GM12878 (cell line): ENCODE results near the gene CBLB. TPM values are rescaled to one million over a fixed set of nuclear protein-coding genes. Genes with fewer than 3 reads are reported as not detected.

Experiments used
- ATAC-seq: fragments of 200-7000 bp; cut with Tn5 transposase; 3 replicates; pipeline ENCODE4 v1.9.1; 2020; ENCODE audit warnings: mild to moderate bottlenecking, moderate library complexity
- BruUV-seq: library from RNA; stranded (reverse); fragments of 400-500 nt; replicated peaks from 2 replicates; lab custom pipeline; 2021; lab: Mats Ljungman, UMichigan
- CTCF ChIA-PET: fragments of 300-600 bp; sonication (Branson Sonifier 250); formaldehyde crosslinking; extraction: SDS; loops from one replicate; lab custom pipeline; 2021; ENCODE audit warnings: inconsistent platforms; lab: Yijun Ruan, JAX
- POLR2A ChIA-PET: fragments of 350-600 bp; formaldehyde crosslinking; extraction: SDS; loops from one replicate; lab custom pipeline; 2021; ENCODE audit warnings: inconsistent platforms; lab: Charles Lee
- RAD21 ChIA-PET: fragments of 300-600 bp; sonication (Branson Sonifier 250); formaldehyde crosslinking; loops from one replicate; lab custom pipeline; 2023; ENCODE audit warnings: antibody characterized with exemption; ENCODE audit not compliant: unreplicated experiment; lab: Charles Lee
- SMC1A ChIA-PET: fragments of 300-600 bp; sonication (Branson Sonifier 250); formaldehyde crosslinking; loops from one replicate; lab custom pipeline; 2023; ENCODE audit not compliant: unreplicated experiment, uncharacterized antibody; lab: Charles Lee
- DNase-seq: peaks from one replicate; pipeline ENCODE4 v3.0.0-alpha.2; 2011; ENCODE audit warnings: low read depth, low spot score
- FAIRE-seq: peaks from 3 replicates; lab custom pipeline; 2011; peaks lifted over from hg19 to GRCh38; lab: Jason Lieb, UNC
- H2AFZ ChIP-seq: 2 replicates; pipeline ENCODE4 v1.6.0; 2011; ENCODE audit warnings: low read depth, low read length, control low read depth; ENCODE audit not compliant: control insufficient read depth
- H3K27ac ChIP-seq: 2 replicates; pipeline ENCODE4 v1.5.1; 2011; ENCODE audit warnings: control low read depth; ENCODE audit not compliant: control insufficient read depth, insufficient read depth
- H3K27me3 ChIP-seq, 2 experiments: replicated peaks in 1 of 2; 2 replicates each; pipeline versions ENCODE4 v1.6.0 to v1.6.1; 2011; ENCODE audit warnings: low read length in 1 of 2; ENCODE audit not compliant: control insufficient read depth in 2 of 2, insufficient read depth in 2 of 2
- H3K36me3 ChIP-seq, 2 experiments: 2 replicates each; pipeline ENCODE4 v1.5.1; 2011; ENCODE audit warnings: low read length in 1 of 2; ENCODE audit not compliant: control insufficient read depth in 2 of 2, insufficient read depth in 2 of 2
- H3K4me1 ChIP-seq: 2 replicates; pipeline ENCODE4 v1.6.1; 2011; ENCODE audit warnings: mild to moderate bottlenecking, low read length, moderate library complexity, mixed read lengths; ENCODE audit not compliant: control insufficient read depth, insufficient read depth
- H3K4me2 ChIP-seq: 2 replicates; pipeline ENCODE4 v1.6.0; 2011; ENCODE audit warnings: control low read depth; ENCODE audit not compliant: control insufficient read depth, insufficient read depth
- H3K4me3 ChIP-seq: fragments of 200-600 bp; sonication (generic); 2 replicates; pipeline ENCODE4 v1.5.1; 2016
- H3K79me2 ChIP-seq: 2 replicates; pipeline ENCODE4 v1.6.0; 2011; ENCODE audit warnings: low read length; ENCODE audit not compliant: control insufficient read depth, insufficient read depth
- H3K9ac ChIP-seq: 2 replicates; pipeline ENCODE4 v1.8.0; 2011; ENCODE audit warnings: low read length, control low read depth, mixed read lengths; ENCODE audit not compliant: control insufficient read depth, insufficient read depth
- H3K9me3 ChIP-seq: replicated peaks from 3 replicates; pipeline ENCODE4 v1.5.1; 2011; ENCODE audit warnings: mild to moderate bottlenecking, low read length; ENCODE audit not compliant: control insufficient read depth, insufficient read depth
- H4K20me1 ChIP-seq: 2 replicates; pipeline ENCODE4 v1.6.0; 2011; ENCODE audit not compliant: control insufficient read depth, insufficient read depth
- ATF2 ChIP-seq: IDR thresholded peaks from 2 replicates; pipeline ENCODE4 v1.6.1; 2012; ENCODE audit warnings: low read length, inconsistent platforms
- E2F8 ChIP-seq: fragments of 450-650 bp; IDR thresholded peaks from 2 replicates; pipeline ENCODE4 v1.6.1; 2018; ENCODE audit warnings: mild to moderate bottlenecking, low read depth, moderate library complexity; ENCODE audit not compliant: partially characterized antibody
- E4F1 ChIP-seq: fragments of 450-650 bp; IDR thresholded peaks from 2 replicates; pipeline ENCODE4 v1.6.1; 2018; ENCODE audit warnings: borderline replicate concordance, mild to moderate bottlenecking; ENCODE audit not compliant: partially characterized antibody
- ESRRA ChIP-seq: IDR thresholded peaks from 2 replicates; pipeline ENCODE4 v1.6.1; 2012; ENCODE audit warnings: mild to moderate bottlenecking, low read length, improper control_type of control experiment
- RELB ChIP-seq: fragments of 450-650 bp; IDR thresholded peaks from 2 replicates; pipeline ENCODE4 v1.6.1; 2017; ENCODE audit warnings: low read depth, mild to moderate bottlenecking, moderate library complexity
- SIN3A ChIP-seq: IDR thresholded peaks from 2 replicates; pipeline ENCODE4 v1.6.1; 2012; ENCODE audit warnings: low read depth, low read length, improper control_type of control experiment
- SMAD5 ChIP-seq: IDR thresholded peaks from 2 replicates; pipeline ENCODE4 v1.6.1; 2016; ENCODE audit warnings: antibody characterized with exemption, low read depth
- SRF ChIP-seq, 2 experiments: IDR thresholded peaks; 2 replicates each; pipeline ENCODE4 v1.6.1; 2011; ENCODE audit warnings: low read depth in 2 of 2, low read length in 2 of 2, mild to moderate bottlenecking in 1 of 2, moderate library complexity in 1 of 2
- SUZ12 ChIP-seq: fragments of 200-600 bp; sonication (generic); IDR thresholded peaks from one replicate; pipeline ENCODE4 v1.6.1; 2018; ENCODE audit warnings: antibody characterized with exemption, mild to moderate bottlenecking; ENCODE audit not compliant: unreplicated experiment
- ZNF207 ChIP-seq: fragments of 450-650 bp; IDR thresholded peaks from 2 replicates; pipeline ENCODE4 v1.6.1; 2014; ENCODE audit warnings: antibody characterized with exemption, mild to moderate bottlenecking, borderline replicate concordance
- ZNF384 ChIP-seq: IDR thresholded peaks from 2 replicates; pipeline ENCODE4 v1.6.1; 2012; ENCODE audit warnings: low read depth, mild to moderate bottlenecking, low read length, improper control_type of control experiment, borderline replicate concordance
- WGBS: methylation state at CpG from one replicate; pipeline ENCODE4 v1.1.6; 2016; ENCODE audit warnings: low lambda C conversion rate; ENCODE audit not compliant: insufficient replicate concordance, insufficient coverage; ENCODE audit errors: missing lambda C conversion rate; 5-methylcytosine and 5-hydroxymethylcytosine counted together
- in situ Hi-C: fragments of 300-500 bp; cut with MboI; formaldehyde crosslinking; loops from 9 replicates; pipeline ENCODE4 v1.14.3; 2018; ENCODE audit warnings: mixed read lengths
- intact Hi-C: fragments of 100-400 bp; cut with micrococcal nuclease; formaldehyde crosslinking; loops from one replicate; pipeline ENCODE4 v1.14.2; 2022; ENCODE audit not compliant: unreplicated experiment
- polyA plus RNA-seq, 11 experiments: library from polyadenylated mRNA; depleted of rRNA in 4 of 11; unstranded in 6 of 11; stranded (reverse) in 5 of 11; fragments of >200 nt; fragmentation: Nextera tagmentation in 4 of 11; fragmentation: Illumina TruSeq in 1 of 11; extraction: Ambion mirVana in 4 of 11; extraction: Trizol in 1 of 11; gene quantifications; 1 replicate in 1 of 11; 2 replicates in 10 of 11; pipeline versions ENCODE4 v1.2.1 to v1.2.3, GENCODE V29; 2011 to 2016; ENCODE audit warnings: inconsistent platforms in 2 of 11, missing spikeins in 2 of 11, low read depth in 1 of 11
- total RNA-seq, 4 experiments: library from RNA; depleted of rRNA in 3 of 4; stranded (reverse); fragments of >200 nt in 3 of 4; fragmentation: Illumina TruSeq in 1 of 4; extraction: Trizol in 1 of 4; gene quantifications; 2 replicates each; pipeline versions ENCODE4 v1.2.1 to v1.2.3, GENCODE V29; 2013 to 2021

CBLB gene
- total and polyA plus RNA-seq, 10 of the 15 experiments (the other 5 are each of a cell fraction or from before 2014, with no cell fraction given) = 17.2 to 107 (median 41.9) TPM

- no peak overlapping the region for H2AFZ ChIP-seq
- FAIRE-seq (no peak), DNase-seq (no peak), ATAC-seq (0 out of 3 replicates have a peak, but pooled peaks have one; percentile 14)
- RAD21 ChIA-PET = no interaction called here
- SMC1A ChIA-PET = interaction anchor here (0.5 kb wide), 1 partner anchor 852 kb away, joined by 5 read pairs; no protein-coding TSS in a partner anchor
- peaks cover 9% of the 10 kb centered on the region for H3K4me1 ChIP-seq
- intact Hi-C loops = no loop called here
- no peaks in the 10 kb centered on the region for H3K27me3 ChIP-seq
- no TSS peak for BruUV-seq
- POLR2A ChIA-PET = no interaction called here
- H3K9me3 ChIP-seq = peaks cover 9% of the 10 kb centered on the region
- no peak overlapping the region for H3K4me2 ChIP-seq
- no peaks in the 10 kb centered on the region; the same call in 1 of the 2 replicates for H3K79me2 ChIP-seq
- no peak overlapping the region for H3K27ac ChIP-seq
- WGBS = 98% methylated on average over 2 of the region's 2 CpGs
- CTCF ChIA-PET = interaction anchor here (1.7 kb wide), 1 partner anchor 63 kb away, joined by 4 read pairs; no protein-coding TSS in a partner anchor
- no peak overlapping the region for H3K4me3 ChIP-seq
- in situ Hi-C loops = no loop called here
- H3K36me3 ChIP-seq = peaks cover 9 to 14% of the 10 kb centered on the region in 2 experiments; a peak in 3 of 4 replicates
- TF ChIP-seq RELB (no peak), ESRRA (no peak), SRF (IDR thresholded peaks at IDR 0.05; ENCODE audit: low read depth in 2 of 2, low read length in 2 of 2) (no peak), ZNF207 (no peak), SIN3A (no peak), E2F8 (no peak), ZNF384 (no peak), ATF2 (no peak), E4F1 (no peak), SMAD5 (no peak), SUZ12 (no peak)
- no peaks in the 10 kb centered on the region for H4K20me1 ChIP-seq
- H3K9ac ChIP-seq = no peak overlapping the region
Observed at GRCh38 chr3:105755121-105755886, 113.5 kb downstream of the CBLB start.
